ENCODE measurements around the gene IRGC.

The IRGC gene

GRCh38 chr19:43724896-43725295 lies 9.0 kb downstream of the IRGC start:
- DNase-seq (ENCODE audit: low read depth), result no peak

DNA sequence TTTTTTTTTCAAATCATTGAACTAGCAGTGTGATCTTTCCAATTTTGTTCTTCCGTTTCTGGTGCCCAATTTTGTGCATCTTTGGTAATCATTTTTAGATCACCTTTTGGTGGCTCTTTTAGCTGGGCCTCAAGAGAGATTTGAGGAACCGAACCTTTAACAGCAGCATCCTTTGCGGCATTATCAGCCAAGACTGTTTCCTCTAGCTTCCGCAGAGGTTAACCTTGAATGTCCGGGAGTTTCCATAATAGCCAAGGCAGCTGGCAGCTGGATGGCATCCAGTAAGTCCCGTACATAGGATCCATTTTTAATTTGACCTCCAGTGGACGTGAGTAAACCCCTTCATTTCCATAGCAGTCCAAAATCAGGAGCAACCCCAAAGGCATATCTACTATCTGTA lies 9.6 kb downstream of the IRGC start:
- no peak for DNase-seq (ENCODE audit: low read depth)

GRCh38 chr19:43726736-43727592 lies 11.1 kb downstream of the IRGC start:
- no peak for DNase-seq (ENCODE audit: low read depth)

DNA sequence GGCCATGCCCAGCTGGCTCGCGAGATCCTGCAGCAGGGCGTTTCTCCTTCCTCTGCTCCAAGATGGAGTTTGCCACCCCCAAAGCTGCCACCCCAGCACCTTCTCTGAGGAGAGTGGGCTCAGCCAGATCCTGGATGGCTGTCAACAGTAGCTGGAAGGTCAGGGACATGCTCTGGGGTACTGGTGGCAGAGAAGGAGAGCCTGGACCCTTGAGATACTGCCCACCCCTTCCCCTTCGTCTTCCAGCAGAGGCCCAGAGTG lies 11.6 kb downstream of the IRGC start:
- no peak for DNase-seq (ENCODE audit: low read depth)

DNA sequence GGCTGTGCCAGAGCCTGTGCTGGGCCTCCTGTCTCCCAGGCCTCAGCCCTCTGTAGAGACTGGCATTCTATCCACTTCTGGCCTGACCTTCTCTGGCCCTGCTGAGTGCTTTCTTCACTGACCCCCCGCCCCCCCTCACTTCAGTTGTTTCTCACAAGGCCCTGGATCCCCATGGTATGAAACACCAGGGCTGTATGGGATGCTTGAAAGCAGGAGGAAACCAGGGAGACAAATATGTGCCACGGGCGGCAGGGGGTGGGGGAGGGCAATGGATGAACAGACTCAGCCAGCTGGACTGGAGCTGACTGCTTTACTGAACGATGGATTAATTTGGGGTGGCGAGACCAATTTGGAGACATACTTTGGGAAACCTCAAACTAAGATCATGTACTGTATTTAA lies 14.0 kb downstream of the IRGC start:
- DNase-seq (ENCODE audit: low read depth), result no peak

GRCh38 chr19:43731346-43731745 lies 15.5 kb downstream of the IRGC start:
- DNase-seq (ENCODE audit: low read depth), result no peak

GRCh38 chr19:43731846-43732245 lies 16.0 kb downstream of the IRGC start:
- no peak for DNase-seq (ENCODE audit: low read depth)

DNA sequence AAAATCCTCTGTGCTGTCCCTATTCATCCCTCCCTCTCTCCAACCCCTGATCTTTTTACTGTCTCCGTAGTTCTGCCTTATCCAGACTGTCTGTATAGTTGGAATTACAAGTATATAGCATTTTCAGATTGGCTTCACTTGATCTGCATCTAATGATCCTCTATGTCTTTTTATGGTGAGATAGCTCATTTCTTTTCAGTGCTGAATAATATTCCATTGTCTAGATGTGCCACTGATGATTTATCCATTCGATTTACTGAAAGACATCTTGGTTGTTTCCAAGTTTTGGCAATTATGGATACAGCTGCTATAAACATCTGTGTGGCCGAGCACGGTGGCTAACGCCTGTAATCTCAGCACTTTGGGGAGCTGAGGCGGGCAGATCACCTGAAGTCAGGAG lies 19.1 kb downstream of the IRGC start:
- DNase-seq (ENCODE audit: low read depth), result no peak

- DNase-seq (ENCODE audit: low read depth), result peak; percentile 68
These were observed 20.1 kb downstream of the IRGC start for GRCh38 chr19:43735957-43736356.

GRCh38 chr19:43738780-43739211 lies 22.9 kb downstream of the IRGC start:
- DNase-seq (ENCODE audit: low read depth), result no peak

GRCh38 chr19:43739439-43740235 lies 23.8 kb downstream of the IRGC start:
- DNase-seq (ENCODE audit: low read depth), result no peak

DNA sequence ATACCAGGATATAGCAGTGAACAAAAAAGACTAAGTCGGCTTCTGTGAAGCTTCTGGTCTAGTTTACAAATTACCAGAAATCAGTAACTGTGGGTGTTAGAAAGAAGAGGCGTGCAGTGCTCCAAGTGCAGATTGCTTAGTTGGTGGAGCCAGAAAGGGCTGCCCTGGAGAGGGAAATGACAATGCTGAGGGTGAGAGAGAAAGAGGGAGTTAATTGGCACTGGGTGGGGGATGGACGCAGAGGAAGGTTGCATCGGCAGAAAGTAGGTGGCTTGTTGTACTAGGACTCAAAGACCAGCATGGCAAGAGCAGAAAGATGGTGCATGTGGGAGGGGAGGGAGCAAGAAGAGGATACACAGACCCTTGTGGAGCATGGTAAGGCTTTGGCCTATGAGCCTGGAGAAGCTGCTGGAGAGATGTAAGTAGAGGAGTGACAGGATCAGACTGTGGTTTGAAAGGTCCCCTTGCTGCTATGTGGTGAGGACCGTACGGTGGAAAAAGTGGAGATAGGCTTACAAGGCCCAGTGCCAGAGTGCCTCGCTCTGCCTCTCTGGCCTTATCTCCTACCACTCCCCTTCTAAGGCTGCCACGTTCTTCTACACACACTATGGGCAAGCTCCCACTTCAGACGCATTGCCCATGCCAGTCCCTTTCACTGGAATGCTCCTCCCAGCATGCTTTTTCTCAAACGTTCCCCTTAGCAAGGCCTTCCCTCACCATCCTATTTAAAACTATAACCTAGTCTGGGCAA lies 25.4 kb downstream of the IRGC start:
- DNase-seq (ENCODE audit: low read depth), result no peak

- DNase-seq (ENCODE audit: low read depth), result no peak
These were observed 27.2 kb downstream of the IRGC start for GRCh38 chr19:43743059-43743458.

DNA sequence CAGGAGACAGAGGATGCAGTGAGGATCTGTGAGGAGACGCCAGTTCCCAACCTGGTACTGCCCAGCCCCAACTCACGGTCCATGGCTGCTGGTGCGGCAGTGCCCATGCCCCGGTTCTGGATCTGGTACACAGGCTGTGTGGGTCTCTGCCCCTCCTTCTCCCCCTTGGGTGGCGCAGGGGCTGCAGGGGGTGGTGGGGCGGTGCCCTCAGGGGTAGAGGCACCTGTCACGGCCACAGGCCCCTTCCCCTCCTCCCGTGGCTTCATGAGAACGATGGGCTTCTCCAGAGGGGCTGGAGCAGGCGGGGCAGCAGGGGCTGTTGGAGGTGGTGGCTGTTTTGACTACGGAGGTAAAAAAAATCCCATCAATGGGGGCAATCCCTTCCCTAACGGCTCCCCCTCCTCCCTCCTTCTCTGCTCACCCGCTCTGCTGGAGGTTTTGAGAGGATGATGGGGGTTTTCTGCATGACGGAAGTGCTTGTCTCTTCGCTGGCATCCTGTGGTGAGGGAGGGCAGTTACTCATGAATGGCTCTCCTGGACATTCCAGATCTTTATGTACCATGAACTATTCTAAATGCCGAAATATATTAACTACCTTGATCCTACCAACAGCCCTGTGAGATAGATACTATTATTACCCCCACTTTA lies 31.8 kb downstream of the IRGC start:
- no peak for DNase-seq (ENCODE audit: low read depth)

- no peak for DNase-seq (ENCODE audit: low read depth)
These were observed 32.3 kb downstream of the IRGC start for GRCh38 chr19:43748205-43748594.

DNA sequence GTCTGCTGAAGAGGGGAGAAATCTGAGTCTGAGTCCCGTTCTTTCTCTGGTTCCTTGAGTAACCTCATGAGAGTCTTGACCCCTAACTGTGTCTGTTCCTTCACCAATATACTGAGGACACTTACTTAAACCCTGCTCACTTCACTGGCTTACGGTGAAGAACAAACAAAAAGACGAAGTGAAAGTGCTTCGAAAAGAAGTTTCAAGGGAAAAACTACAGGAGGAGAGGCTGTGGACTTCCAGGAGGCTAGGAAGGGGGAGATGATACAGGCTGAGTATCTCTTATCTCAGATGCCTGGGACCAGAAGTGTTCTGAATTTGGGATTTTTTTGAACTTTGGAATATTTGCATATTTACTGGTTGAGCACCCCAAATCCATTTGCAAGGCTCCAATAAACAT lies 32.8 kb downstream of the IRGC start:
- no peak for DNase-seq (ENCODE audit: low read depth)

DNA sequence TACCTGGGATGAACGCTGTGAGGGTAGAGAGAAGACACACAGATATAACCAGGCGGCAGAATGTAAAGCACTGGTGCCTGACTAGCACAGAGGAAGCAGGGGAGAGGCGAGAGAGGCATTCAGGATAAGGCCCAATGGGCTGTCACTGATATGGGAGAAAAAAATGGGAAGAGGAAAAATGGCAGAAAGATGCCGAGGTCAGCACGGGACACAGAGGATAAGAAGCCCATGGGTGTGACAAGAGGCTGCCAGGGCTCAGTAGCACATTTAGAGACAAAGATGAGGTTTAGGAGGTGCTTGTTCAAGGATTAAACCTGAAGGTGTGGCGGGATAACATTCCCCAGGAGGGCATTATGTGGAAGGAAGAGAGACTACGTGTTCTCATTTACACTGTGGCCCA lies 33.3 kb downstream of the IRGC start:
- DNase-seq (ENCODE audit: low read depth), result no peak

DNA sequence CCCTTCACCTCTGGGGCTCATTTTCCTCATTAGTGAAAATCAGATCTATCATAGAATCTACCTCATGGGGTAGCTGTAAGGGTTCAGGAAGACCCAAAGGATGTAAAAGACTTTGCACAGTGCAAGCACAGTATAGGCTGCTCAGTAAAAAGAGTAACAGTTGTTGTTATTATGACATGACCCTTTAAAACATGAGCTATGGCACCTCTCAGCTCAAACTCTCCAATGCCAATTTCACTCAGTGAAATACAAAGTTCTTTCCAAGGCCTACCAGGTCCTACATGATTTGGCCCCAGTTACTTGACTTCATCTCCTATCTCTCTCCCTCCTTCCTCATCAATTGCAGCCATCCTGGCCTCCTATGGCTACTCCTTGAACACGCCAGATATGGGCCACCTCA lies 34.0 kb downstream of the IRGC start:
- DNase-seq (ENCODE audit: low read depth), result no peak

DNA sequence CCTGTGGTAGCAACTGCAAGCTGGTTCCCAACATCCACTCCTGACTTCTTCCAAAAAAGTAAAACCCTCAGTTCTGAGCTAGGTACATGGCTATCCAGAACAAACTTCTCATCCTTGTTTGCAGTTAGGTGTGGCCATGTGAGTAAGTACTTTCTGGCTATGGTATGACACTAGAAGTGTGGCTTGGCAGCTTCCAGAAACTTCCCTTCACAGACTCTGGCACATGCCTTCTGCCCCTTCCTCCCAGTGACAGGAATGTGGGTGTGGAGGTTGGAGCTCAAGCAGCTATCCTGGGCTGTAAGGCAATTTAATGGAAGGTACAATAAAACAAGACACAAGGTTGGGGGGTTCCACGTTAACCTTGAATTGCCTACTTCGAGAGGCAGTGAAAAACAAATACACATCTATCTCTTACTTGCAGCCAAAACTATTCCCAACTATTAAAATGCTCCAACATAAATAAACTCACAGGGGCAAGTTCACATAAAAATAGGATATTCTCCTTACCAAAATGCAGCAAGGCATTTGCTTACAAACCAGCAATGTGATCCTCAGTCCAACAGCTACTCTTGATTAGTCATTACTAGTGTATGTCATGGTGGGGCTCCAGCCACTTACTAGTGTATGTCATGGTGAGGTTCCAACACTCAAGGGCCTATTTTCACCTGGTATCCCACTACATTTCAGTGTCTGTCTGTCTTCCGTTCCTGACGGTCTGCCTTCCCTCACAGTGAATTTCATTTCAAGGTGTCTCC lies 35.8 kb downstream of the IRGC start:
- no peak for DNase-seq (ENCODE audit: low read depth)

GRCh38 chr19:43752287-43752875 lies 36.5 kb downstream of the IRGC start:
- no peak for DNase-seq (ENCODE audit: low read depth)

DNA sequence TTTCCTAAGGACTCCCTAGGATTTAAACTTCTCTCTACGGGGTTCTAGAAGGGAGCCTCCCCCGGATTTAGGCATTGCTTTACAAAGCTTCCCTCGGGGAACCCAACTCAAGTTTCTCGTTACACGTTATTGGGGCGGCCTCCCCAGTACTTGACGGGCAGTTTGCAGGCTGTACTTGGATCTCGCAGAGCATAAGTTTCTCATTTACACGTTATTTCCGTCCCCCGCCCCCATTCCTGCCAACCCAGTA lies 38.3 kb downstream of the IRGC start:
- no peak for DNase-seq (ENCODE audit: low read depth)
